Choroid plexus epithelial cell (primary cell): Measurements from ENCODE around the gene PSMD1.
A peak's percentile ranks its signal among the peaks of the same experiment; 100 is the strongest.
"Not testable (repeated sequence)": the region's sequence is repeated elsewhere in the genome, so short reads cannot be mapped to it uniquely, and the experiment has no call there.

ENCODE experiments used
- DNase-seq: peaks from one replicate; pipeline ENCODE4 v3.0.0-alpha.2; 2010; ENCODE audit warnings: low read depth
- H3K4me3 ChIP-seq: 2 replicates; pipeline ENCODE4 v1.5.1; 2011; ENCODE audit warnings: low read depth, mild to moderate bottlenecking, control low read depth, low read length, moderate library complexity
- CTCF ChIP-seq: conservative IDR thresholded peaks from 2 replicates; pipeline ENCODE4 v1.5.1; 2011; ENCODE audit warnings: low read depth, mild to moderate bottlenecking, control low read depth, inconsistent platforms, low read length, moderate library complexity

The PSMD1 gene

GRCh38 chr2:231133365-231134099, 76.9 kb downstream of the PSMD1 start:
- no peak overlapping the region for H3K4me3 ChIP-seq
- TF ChIP-seq CTCF = no peak
- peak; percentile 82 for DNase-seq

- H3K4me3 ChIP-seq = no peak overlapping the region
- DNase-seq = no peak
- no peak for TF ChIP-seq CTCF
Observed at GRCh38 chr2:231134910-231135655, 78.4 kb downstream of the PSMD1 start.

GRCh38 chr2:231138699-231139098, 82.0 kb downstream of the PSMD1 start:
- TF ChIP-seq CTCF = no peak
- DNase-seq = peak; percentile 94
- no peak overlapping the region for H3K4me3 ChIP-seq

- no peak overlapping the region for H3K4me3 ChIP-seq
- DNase-seq = peak; percentile 56
- no peak for TF ChIP-seq CTCF
Observed at GRCh38 chr2:231139796-231140195, 83.1 kb downstream of the PSMD1 start.

GRCh38 chr2:231140808-231141207, 84.1 kb downstream of the PSMD1 start:
- H3K4me3 ChIP-seq, DNase-seq: not testable (repeated sequence)

- DNase-seq = no peak
- TF ChIP-seq CTCF = no peak
- H3K4me3 ChIP-seq = no peak overlapping the region
Observed at GRCh38 chr2:231144896-231145295, 88.2 kb downstream of the PSMD1 start.

- H3K4me3 ChIP-seq = no peak overlapping the region
- no peak for TF ChIP-seq CTCF
- DNase-seq = no peak
Observed at GRCh38 chr2:231146665-231147064, 90.0 kb downstream of the PSMD1 start.
